Pons (tissue), 1 donor: ENCODE data around the gene GK2.

Experiments
- DNase-seq: peaks from one replicate; pipeline ENCODE4 v3.0.0-alpha.2; 2016; ENCODE audit warnings: low spot score

The GK2 gene

DNA sequence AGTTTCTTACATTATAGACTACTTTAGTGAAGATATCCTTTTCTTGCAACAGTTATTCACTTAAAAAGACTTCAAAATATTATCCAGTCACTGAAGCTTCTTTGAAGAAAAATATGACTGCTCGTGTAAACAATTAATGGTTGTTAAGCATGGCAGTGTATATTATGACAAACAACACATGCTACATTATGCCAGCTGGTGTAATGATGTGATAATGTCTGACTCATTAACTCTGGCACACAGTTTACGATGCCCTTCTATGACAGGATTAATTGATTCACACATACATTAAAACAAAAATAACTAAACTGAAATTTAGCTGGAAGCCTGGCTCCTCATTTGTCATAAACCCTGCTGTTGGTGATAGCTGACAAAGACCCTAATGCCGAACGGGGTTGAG, 22.4 kb downstream of the GK2 start:
- DNase-seq = no peak

- DNase-seq = no peak
Measured at GRCh38 chr4:79381161-79381560, 26.9 kb downstream of the GK2 start.

DNA sequence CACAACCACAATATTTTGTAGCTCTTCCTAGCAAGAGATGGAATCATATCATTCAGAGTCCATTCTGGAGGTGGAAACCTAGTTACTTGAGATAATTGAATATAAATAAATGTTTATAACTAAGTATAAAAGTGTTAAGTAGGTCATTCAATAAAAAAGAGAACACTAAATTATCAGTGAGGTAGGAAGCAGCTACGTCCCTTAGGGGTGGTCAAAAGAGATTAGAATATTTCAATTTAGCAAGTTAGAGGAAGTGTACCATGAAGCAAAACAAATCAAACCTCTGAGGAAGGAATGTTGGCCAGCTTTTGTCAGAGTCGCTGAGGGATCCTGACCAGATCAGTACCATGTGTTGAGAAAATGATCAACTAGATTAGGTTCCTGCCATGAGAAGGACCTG, 38.0 kb downstream of the GK2 start:
- no peak for DNase-seq

GRCh38 chr4:79367096-79367495, 40.9 kb downstream of the GK2 start:
- no peak for DNase-seq

- DNase-seq = no peak
Measured at GRCh38 chr4:79366422-79366821, 41.6 kb downstream of the GK2 start.

GRCh38 chr4:79364061-79364460, 44.0 kb downstream of the GK2 start:
- DNase-seq = no peak

DNA sequence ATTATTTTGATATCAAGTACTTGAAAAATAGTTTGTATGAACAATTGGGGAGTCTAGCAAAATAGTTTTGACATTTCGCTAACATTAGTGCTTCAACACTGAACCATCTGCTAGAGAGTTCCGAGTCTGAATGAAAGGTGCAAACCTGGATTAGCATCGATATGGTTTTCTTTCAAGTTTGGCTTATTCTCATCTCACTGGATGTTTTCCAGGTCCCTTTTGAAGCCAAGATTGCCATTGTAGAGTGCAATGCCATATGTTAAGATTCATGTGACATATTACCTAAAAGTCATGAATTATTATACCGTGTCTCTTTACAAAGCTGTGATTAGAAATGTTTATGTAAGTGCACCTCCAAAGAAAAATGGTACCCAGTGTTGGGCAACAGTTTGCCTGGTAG, 45.4 kb downstream of the GK2 start:
- no peak for DNase-seq

GRCh38 chr4:79360006-79360405, 48.0 kb downstream of the GK2 start:
- no peak for DNase-seq

GRCh38 chr4:79358438-79358837, 49.6 kb downstream of the GK2 start:
- no peak for DNase-seq

DNA sequence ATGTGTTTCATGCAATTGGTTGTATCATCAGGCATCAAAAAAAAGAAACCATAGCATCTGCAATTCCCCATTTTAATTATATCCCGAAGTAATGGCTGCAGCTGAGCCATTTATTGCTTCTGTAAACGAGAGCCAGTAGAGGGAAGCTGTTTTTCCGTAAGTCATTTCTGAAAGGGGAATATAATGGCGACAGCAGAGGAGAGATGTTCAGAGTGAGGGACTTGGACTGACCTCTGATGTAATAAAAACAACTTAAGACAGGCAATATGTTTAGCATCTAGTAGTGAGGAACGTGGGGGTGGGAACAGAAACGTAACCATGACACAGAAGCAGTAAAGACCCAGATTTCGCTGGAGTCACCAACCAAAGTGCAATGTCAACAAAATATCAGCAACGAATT, 50.7 kb downstream of the GK2 start:
- no peak for DNase-seq
